HG03097 (cell line): ENCODE results near the gene KHDC3L.
"Not testable (repeated sequence)": the region's sequence is repeated elsewhere in the genome, so short reads cannot be mapped to it uniquely, and the experiment has no call there.

Experiments used
- ATAC-seq: cut with Tn5 transposase; IDR thresholded peaks from one replicate; pipeline ENCODE4 v1.9.1; 2021; ENCODE audit not compliant: unreplicated experiment, low FRiP score

Gene KHDC3L

DNA sequence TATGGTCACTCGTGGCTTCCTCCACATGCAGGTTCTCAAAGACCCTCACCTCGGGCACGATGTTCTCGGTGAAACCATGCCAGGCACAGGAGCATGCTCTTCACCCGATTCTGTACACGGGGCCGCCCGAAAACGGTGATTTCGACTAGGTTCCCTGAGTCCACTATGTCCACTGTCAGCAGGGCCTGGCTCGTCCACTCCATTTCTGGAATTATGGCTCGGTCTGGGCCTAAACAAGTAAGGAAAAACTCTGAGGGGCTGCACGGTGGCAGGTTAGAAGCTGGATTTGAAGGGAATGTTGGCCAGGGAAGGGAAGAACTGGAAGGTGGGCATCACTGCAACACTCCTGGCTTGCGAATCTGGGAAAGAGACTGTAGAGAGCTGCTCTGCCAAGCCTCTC, 6.7 kb downstream of the KHDC3L start:
- ATAC-seq, result no peak

GRCh38 chr6:73369563-73369962, 7.1 kb downstream of the KHDC3L start, which contains the start of gene OOEP:
Gene OOEP (minus strand): TSS chr6:73369897. CDS start chr6:73369792, 105 bp downstream.
- no peak for ATAC-seq

DNA sequence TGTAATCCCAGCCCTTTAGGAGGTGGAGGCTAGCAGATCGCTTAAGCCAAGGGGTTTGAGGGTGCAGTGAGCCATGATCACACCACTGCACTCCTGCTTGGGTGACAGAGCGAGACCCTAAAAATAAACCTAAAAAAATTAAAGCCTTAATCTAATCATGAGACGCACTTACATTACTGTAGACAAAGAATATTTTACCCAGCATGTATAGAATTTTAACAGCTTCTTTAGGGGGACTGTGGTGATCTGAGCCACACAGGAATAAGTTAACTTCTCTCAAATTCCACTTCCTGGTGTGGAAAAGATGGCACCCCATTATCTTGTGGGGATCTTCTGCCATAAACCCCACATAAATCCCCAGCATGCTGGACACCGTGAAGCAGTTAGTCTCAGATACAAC, 9.5 kb downstream of the KHDC3L start:
- no peak for ATAC-seq

DNA sequence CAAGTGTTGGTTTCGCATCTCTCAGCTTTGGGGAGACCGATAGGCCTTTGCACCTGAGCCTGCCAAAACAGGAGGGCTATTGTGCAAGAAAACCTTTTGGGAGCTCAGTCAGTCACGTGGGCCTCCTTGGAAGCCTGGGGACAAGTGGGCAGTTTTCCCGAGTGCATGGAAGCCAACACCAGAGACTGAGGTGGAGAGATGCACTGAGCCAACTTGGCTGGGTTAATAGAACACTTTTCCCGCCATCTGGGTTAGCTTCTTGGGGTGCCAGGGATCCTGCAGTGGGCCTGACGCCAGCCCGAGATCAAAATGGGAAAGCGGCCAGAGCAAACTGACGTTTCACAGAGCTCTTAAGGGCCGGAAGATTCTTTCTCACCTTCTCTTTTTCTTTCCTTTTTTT, 10.1 kb downstream of the KHDC3L start:
- ATAC-seq, result no peak

DNA sequence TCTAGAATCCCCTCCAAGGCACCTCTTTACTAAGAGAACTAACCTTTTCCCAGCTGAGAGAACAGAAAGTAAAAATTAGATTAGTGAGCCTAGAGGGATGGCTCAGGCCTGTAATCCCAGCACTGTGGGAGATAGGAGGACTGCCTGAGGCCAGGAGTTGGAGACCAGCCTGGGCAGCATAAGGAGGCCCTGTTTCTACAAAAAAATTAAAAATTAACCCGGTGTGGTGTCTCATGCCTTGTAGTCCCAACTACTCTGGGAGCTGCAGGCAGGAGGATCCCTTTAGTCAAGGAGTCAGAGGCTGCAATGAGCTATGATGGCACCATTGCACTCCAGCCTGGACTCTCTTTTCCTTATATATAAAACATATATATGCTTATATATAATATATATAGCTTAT, 12.8 kb downstream of the KHDC3L start:
- no peak for ATAC-seq

DNA sequence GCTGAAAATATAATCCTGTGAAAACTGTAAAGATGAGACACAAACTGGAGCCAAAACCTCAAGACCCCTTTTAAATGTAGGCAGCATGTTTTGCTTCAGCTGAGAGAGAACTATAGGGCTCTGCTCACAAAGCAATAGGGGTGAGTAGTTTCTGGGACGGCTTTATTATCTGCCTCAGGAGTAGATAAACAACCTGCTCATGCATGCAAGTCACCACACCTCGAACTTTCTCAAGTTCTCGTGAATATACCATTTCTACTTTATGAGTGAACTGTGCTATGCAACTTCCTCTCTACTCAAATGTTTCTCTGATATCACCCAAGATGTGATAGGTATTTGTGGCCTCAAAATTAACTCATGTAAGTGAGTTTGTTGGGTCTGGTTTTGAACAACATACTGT, 14.8 kb downstream of the KHDC3L start:
- ATAC-seq, result no peak

DNA sequence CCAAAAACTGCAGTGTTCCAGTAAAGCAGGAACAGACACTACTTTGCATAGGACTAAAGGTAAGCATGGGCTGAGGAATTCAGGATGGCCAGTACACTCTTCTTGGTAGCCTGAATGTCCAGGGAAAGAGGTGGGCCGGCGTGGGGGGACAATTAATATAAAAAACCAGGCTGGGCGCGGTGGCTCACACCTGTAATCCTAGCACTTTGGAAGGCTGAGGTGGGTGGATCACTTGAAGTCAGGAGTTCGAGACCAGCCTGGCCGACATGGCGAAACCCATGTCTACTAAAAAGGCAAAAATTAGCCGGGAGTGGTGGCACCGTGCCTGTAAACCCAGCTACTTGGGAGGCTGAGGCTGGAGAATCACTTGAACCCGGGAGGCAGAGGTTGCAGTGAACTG, 19.1 kb downstream of the KHDC3L start:
- not testable (repeated sequence) for ATAC-seq

DNA sequence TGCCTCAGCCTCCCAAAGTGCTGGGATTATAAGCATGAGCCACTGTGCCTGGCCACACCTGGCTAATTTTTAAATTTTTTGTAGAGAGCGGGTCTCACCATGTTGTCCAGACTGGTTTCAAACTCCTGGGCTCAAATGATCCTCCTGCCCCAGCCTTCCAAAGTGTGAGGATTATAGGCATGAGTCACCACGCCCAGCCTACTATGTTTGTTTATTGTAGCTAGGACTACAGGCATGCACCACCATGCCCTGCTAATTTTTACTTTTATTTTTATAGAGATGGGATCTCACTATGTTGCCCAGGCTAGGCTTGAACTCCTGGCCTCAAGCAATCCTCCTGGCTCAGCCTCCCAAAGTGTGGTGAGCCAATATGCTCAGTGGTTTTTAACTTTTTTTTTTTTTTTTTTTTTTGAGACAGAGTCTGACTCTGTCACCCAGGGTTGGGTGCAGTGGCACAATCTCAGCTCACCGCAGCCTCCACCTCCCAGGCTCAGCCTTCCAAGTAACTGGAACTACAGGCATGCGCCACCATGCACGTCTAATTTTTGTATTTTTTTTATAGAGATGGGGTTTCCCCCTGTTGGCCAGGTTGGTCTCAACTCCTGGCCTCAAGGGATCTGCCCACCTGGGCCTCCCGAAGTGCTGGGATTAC, 20.1 kb downstream of the KHDC3L start:
- no peak for ATAC-seq

- ATAC-seq, result peak; percentile 17
These were observed 26.0 kb downstream of the KHDC3L start for GRCh38 chr6:73388433-73388799.

DNA sequence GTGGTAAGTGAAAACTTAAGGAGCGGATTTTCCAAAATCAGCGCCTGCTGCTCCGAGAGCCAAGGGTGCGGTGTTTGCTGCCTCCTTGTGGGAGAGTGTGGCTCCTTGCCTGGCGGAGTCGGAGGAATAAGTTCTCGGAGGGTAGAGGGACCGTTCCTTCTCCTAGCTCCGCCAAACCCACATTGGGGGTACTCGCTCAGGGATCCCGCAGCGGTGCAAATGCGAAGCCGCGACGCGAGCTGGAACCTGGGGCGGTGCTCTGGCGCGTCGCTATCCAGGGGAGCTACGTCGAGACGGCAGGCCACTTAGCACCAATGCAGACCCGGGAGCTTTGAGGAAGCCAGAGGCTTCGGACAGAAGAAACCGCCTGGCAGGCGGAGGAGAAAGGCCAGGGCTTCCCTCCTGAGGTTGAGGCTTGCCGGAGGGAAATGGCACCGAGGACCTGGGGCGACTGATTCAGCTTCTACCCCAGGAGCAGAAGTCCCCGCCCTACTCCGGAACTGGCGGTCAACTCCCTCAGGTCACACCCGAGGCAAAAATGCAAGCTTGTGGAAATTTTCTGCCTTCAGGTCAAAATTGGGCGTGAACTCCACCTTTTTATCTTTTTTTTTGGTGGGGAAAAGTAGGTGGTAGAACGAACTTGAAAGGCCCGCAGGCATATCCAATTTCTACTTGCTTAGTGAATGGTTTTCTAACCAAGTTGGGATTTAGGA, 26.5 kb downstream of the KHDC3L start:
- peak; percentile 69 for ATAC-seq

- ATAC-seq, result no peak
These were observed 27.4 kb downstream of the KHDC3L start for GRCh38 chr6:73389854-73390253.

GRCh38 chr6:73391675-73392074, 29.2 kb downstream of the KHDC3L start:
- ATAC-seq, result no peak

DNA sequence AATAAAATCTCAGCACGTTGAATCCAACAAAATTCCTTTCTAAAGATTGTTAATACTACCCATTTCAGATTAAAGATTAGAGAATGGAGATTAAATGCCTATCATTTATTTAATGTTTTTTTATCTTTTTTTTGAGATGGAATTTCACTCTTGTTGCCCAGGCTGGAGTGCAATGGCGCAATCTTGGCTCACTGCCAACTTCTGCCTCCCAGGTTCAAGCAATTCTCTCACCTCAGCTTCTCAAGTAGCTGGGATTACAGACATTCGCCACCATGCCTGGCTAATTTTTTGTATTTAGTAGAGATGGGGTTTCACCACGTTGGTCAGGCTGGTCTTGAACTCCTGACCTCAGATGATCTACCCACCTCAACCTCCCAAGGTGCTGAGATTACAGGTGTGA, 29.7 kb downstream of the KHDC3L start:
- ATAC-seq, result not testable (repeated sequence)

GRCh38 chr6:73393278-73393677, 30.8 kb downstream of the KHDC3L start:
- ATAC-seq, result no peak

GRCh38 chr6:73394577-73395354, 32.3 kb downstream of the KHDC3L start, which contains the start of gene DDX43:
Gene DDX43 (plus strand): TSS chr6:73394828. CDS start chr6:73394906, 78 bp downstream.
- ATAC-seq, result no peak

- ATAC-seq, result no peak
These were observed 33.4 kb downstream of the KHDC3L start for GRCh38 chr6:73395875-73396274.

- no peak for ATAC-seq
These were observed 38.2 kb downstream of the KHDC3L start for GRCh38 chr6:73400656-73401055.

- no peak for ATAC-seq
These were observed 46.9 kb downstream of the KHDC3L start for GRCh38 chr6:73409395-73409794.

- ATAC-seq, result no peak
These were observed 50.6 kb downstream of the KHDC3L start for GRCh38 chr6:73413102-73413501.
